NCI-H1105 (cell line): ENCODE results near the gene MYMX.
"Not testable (repeated sequence)": the region's sequence is repeated elsewhere in the genome, so short reads cannot be mapped to it uniquely, and the experiment has no call there.

Source experiments
- DNase-seq: peaks from one replicate; lab custom pipeline; 2025; lab: John Stamatoyannopoulos, UW

MYMX gene

DNA sequence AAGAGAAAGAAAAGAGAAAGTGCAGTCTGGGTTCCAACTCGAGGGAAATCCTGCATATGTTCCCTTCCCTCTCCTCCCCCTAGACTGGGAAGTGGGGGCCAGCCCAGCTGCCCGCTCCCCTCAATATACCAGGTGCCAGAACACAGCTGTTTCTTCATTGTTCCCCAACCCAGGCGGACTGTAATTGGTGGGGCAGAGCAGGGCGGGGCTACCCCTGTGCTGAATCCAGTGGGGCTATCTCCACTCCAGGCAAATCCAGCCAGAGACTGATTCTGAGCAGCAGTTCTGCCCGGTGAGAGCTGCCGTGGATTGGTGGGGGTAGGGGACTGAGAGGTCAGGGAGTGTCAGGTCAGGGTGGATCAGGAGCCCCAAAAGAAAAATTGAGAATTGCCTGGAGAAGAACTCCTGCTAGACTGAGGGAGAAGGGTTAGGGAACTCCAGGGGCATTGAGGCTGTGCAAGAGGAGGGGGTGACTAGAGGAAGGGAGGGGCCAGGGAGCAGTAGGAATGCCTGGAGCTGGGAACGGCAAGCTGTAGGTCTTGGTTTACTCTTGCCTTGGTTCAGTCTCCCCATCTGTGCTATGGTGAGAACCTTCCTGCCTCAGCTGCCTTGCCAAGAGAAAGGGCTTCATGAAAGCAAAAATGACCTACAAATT, at the start of gene MYMX:
Gene MYMX, plus strand, starts transcription at position 250 of the 655 bp plus-strand sequence. CDS start 546 bp downstream, outside the sequence.
- no peak for DNase-seq

DNA sequence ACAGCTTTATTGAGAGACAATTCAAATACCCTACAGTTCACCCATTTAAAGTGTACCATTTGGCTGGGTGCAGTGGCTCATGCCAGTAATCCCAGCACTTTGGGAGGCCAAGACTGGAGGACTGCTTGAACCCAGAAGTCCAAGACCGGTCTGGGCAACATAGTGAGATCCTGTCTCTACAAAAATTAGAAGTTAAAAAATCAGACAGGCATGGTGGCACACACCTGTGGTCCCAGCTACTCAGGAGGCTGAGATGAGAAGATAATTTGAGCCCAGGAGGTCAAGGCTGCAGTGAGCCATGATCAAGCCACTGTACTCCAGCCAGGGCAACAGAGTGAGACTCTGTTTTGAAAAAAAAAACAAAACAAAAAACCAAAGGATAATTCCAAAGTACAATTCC, 49.2 kb upstream of the MYMX start:
- DNase-seq, result no peak

DNA sequence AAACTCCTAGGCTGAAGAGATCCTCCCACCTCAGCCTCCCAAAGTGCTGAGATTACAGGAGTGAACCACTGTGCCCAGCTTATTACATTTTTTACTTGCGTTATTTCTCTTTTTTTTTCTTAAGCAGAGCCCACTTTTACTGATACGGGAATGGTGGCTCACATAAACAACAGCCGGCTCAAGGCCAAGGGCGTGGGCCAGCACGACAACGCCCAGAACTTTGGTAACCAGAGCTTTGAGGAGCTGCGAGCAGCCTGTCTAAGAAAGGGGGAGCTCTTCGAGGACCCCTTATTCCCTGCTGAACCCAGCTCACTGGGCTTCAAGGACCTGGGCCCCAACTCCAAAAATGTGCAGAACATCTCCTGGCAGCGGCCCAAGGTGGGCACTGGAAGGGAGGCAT, 47.6 kb upstream of the MYMX start:
- no peak for DNase-seq

DNA sequence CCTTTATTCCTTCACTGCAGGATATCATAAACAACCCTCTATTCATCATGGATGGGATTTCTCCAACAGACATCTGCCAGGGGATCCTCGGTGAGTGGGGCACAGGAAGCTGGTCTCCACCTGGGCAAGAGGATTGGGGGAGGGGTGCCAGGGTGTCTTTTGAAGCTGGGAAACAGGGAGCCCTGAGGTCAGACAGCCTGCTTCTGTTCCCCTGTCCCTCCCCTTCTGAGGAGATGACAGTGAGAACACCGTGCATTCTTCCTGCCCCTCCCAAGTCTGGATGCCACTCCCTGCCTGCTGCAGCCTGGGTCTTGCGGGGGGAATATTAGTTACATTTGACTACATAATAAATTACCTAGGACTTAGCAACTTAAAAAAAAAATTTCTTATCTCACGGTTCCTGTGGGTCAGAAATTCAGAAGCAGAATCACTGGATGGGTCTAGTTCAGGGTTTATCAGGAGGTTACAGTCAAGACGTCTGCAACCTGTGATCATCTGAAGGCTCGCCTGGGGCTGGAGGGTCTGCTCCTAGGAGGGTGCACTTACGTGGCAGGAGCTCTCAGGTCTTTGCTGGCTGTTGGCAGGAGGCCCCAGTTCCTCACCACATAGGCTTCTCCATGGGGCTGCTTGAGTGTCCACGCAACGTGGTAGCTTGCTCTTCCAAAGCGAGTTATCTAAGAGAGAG, 46.7 kb upstream of the MYMX start:
- DNase-seq, result no peak

- DNase-seq, result no peak
Observed at GRCh38 chr6:44171899-44172546, 44.7 kb upstream of the MYMX start.

DNA sequence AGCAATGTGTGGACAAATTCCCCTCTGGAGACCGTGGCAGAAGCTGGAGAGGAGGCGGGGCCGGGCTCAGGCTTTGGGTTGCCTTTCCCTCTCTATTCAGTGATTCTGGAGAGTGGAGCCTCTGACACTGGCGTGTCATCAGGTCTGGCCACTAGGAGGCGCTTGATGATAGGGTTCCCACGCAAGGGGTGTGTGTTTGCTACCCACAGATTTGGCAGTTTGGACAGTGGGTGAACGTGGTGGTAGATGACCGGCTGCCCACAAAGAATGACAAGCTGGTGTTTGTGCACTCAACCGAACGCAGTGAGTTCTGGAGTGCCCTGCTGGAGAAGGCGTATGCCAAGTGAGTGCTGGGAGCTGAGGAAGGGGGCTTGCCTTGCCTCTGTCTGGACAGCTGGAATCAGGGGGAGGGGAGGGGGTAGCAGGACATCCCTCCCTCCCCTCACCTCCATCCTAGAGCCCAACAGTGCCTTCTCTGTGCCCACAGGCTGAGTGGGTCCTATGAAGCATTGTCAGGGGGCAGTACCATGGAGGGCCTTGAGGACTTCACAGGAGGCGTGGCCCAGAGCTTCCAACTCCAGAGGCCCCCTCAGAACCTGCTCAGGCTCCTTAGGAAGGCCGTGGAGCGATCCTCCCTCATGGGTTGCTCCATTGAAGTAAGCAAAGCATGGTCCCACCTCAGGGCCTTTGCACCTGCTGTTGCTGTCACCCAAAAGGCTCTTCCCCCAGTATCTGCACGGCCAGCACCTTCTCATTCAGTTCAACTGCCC, 43.8 kb upstream of the MYMX start:
- DNase-seq, result peak; percentile 50

- no peak for DNase-seq
Observed at GRCh38 chr6:44176130-44176761, 40.5 kb upstream of the MYMX start.

GRCh38 chr6:44176762-44177509, 39.8 kb upstream of the MYMX start:
- no peak for DNase-seq

DNA sequence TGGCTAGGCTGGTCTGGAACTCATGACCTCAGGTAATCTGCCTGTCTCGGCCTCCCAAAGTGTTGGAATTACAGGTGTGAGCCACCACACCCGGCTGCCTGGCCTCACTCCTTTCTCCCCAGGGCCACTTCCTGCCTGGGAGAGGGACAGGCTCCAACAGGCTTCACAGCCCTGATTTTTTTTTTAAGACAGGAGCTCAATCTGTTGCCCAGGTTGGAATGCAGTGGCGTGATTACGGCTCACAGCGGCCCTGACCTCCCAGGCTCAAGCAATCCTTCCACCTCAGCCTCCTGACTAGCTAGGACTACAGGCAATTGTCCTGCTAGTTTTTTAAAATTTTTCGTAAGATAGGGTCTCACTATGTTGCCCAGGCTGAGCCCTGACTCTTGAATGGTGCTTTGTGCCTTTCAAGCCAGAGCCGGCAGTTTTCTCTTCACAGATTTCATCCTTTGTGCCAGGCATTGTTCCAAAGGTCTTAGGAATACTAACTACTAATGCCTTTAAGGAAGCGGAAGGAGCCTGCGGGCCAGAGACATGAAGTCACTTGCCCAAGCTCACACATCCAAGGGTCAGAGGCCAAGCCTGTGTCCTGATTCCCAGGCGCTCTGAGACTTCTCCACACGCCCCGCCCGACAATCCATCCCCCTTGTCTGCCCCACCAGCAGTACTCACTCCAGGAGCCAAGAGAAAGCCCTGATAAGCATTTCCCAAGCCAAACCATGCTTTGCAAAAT, 38.9 kb upstream of the MYMX start:
- no peak for DNase-seq

DNA sequence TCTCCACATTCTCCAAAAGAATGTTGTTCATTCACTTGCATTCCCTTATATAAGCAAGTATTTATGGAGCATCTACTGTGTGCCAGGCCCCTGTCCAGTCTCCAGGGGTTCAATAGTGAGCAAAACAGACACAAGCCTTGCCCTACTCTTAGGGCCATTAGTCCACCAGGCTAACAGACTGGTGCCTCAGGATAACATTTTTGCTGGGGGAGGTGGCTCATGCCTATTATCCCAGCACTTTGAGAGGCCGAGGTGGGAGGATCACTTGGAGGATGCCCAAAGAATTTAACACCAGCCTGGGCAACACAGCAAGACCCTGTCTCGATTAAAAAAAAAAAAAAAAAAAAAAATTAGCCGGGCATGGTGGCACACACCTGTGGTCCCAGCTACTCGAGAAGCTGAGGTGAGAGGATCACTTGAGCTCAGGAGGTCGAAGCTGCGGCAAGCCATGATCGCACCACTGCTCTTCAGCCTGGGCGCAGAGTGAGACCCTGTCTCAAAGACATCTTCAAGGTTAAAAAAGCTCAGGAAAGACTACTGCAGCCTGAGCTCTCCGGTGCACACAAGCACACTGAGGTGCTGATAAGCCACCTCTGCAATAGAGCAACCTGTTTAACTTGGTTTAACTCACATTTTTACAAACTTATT, 38.2 kb upstream of the MYMX start:
- no peak for DNase-seq

DNA sequence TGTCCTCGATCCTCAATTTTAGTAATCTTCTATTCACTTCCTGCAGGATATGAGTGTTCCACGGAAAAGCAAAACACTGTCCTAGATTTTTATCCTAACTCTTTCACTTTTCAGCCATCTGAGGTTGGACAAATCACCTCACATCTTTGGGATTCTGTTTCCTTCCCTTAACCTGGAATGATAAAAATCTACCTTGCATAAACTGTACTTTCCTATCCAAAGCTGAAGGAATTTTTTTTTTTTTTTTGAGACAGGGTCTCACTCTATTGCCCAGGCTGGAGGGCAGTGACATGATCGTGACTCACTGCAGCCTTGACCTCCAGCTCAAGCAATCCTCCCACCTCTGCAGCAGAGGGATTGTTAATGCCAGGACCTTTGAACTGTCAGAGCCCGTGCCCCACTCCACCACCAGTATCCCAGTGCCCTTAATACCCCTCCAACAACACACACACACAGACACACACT, 37.6 kb upstream of the MYMX start:
- no peak for DNase-seq

DNA sequence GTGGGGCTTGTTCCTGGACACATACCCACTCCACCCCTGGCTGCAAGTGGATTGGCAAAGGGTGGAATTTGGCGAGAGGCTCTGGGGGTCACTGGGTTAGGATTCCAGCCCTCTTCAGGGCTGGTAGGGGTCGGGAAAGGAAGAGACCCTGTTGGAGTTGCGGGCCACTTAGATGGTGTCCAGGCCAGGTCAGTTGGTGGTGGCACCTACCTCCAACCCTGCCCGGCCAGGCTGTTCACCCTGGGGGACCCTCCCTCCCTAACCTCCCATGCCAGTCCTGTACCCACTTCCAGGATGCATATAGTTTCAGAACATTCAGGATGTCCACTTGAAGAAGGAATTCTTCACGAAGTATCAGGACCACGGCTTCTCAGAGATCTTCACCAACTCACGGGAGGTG, 37.1 kb upstream of the MYMX start:
- no peak for DNase-seq

GRCh38 chr6:44180406-44180805, 36.3 kb upstream of the MYMX start:
- DNase-seq, result no peak

- no peak for DNase-seq
Observed at GRCh38 chr6:44180886-44181285, 35.8 kb upstream of the MYMX start.

DNA sequence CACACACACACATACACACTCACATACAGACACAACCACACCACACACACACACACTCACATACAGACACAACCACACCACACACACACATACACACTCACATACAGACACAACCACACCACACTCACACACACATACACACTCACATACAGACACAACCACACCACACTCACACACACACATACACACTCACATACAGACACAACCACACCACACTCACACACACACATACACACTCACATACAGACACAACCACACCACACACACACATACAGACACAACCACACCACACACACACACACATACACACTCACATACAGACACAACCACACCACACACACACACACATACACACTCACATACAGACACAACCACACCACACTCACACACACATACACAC, 34.9 kb upstream of the MYMX start:
- DNase-seq, result not testable (repeated sequence)

DNA sequence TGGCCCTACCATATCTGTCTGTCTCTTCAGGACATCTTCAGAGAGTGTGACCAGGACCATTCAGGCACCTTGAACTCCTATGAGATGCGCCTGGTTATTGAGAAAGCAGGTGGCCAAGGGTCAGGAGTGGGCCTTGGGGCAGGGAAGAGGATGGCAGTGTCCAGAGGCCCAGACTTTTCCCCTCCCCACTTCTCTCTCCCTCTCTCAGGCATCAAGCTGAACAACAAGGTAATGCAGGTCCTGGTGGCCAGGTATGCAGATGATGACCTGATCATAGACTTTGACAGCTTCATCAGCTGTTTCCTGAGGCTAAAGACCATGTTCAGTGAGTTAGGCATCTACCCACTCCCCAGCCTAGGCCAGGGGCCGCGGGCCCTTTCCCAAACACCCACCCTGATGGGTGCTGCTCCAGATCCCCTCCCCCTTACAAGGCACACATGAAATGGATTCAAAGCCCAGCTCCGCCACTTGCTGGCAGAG, 33.8 kb upstream of the MYMX start:
- DNase-seq, result no peak

GRCh38 chr6:44183783-44184182, 32.9 kb upstream of the MYMX start:
- no peak for DNase-seq

- DNase-seq, result not testable (repeated sequence)
Observed at GRCh38 chr6:44185356-44185755, 31.4 kb upstream of the MYMX start.

DNA sequence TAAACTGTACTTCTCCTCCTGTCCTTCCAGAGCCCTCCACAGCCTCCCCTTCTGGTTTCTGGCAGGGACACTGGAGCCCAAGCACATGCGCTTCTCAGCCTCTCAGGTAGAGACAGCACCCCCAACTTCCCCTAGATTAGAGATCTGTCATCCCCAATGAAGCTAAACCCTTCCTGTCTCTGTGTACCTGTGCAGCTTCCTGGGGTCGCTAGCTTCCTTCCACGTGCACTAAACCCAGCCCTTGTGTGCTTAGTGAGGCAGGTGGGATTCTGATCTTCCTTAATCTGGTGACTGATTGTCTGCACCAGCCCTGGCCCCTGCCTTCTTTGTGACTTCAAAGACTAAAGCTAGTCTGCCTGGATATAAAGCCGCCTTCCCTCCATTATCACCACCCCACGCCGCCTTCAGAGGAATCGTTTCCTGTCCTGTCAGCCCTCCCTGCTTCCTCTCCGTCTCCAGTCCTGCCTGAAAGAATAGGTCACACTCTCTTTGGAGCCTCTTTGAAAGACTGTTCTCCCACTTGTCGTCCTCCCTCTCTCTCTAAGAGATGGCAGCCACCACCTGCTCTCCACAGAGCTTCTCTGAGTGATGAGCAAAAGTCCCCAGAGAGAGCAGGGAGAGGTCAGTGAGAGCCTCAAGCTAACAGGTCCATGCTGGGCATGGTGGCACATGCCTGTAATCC, 30.6 kb upstream of the MYMX start:
- no peak for DNase-seq
